GM21447 (cell line): ENCODE data around the gene ORAI3.
A peak's percentile ranks its signal among the peaks of the same experiment; 100 is the strongest.

Source experiments
- ATAC-seq: cut with Tn5 transposase; IDR thresholded peaks from one replicate; pipeline ENCODE4 v1.9.1; 2021; ENCODE audit not compliant: unreplicated experiment

The ORAI3 gene

GRCh38 chr16:30966033-30966619 is 17.3 kb downstream of the ORAI3 start:
- no peak for ATAC-seq

- ATAC-seq: no peak
Measured at GRCh38 chr16:30967795-30968194, 18.9 kb downstream of the ORAI3 start.

DNA sequence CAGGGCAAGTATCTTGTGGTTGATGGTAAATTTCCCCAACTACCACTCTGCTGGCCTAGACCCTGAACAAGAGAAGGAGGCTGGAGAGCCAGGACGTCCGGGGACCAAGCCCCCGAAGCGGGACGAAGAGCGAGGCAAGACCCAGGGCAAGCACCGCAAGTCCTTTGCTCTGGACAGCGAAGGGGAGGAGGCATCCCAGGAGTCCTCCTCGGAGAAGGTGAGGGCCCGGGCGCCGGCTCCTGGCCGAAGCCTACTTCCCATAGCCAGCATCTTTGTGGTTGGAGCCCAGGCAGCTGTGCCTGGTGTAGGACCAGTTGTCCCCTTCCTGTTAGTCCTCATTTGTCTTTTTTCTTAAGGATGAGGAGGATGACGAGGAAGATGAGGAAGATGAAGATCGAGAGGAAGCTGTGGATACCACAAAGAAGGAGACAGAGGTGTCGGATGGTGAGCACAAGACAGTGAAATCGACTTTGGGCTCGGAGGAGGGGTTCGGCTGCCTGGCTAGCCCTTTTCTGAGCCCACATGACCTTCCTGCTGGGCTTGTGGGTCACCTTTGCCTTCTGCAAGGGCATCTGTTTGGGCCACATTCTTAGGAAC is 20.5 kb downstream of the ORAI3 start:
- ATAC-seq: no peak

- no peak for ATAC-seq
Measured at GRCh38 chr16:30971298-30971697, 22.4 kb downstream of the ORAI3 start.

DNA sequence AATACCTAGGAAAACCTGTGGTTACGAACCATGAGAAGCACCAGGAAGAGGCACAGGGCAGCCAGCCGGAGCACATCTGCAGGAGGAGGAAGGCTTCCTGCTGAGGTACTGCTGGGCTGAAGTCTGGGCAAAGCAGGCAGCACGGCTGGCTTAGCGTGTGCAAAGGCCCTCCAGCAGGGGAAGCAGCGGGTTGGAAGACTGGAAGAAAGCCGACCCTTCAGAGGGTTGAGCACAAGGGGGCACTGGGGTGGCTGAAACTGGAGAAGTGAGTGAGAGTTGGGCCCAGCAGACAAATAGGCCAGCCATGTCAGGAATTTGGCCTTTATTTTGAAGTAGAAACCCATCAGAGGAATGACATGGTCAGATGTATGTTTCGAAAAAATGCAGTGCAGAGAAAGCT is 24.0 kb downstream of the ORAI3 start:
- ATAC-seq: no peak

- ATAC-seq: no peak
Measured at GRCh38 chr16:30974348-30974747, 25.5 kb downstream of the ORAI3 start.

GRCh38 chr16:30976486-30976885 is 27.6 kb downstream of the ORAI3 start:
- ATAC-seq: no peak

DNA sequence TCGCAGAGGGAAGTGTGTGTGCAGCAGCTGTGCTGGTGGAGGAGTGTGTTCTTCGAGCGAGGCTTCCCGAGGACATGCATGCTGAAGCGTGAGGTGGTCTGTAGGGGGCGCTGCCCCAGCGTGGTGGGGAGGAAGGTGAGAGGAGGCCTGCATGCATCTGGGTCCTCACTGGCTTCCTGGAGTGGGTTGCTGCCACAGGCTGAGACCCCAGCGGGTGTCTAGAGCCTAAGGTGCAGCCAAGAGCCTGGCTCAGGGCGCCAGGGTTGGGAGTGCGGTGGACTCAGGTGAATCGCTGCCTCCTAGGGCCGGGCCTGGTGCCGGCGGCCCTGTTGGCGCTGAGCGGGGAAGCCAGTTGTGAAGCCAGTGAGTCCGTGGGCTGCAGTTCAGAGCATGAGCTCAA is 28.6 kb downstream of the ORAI3 start:
- ATAC-seq: no peak

- no peak for ATAC-seq
Measured at GRCh38 chr16:30979170-30980022, 30.5 kb downstream of the ORAI3 start.

DNA sequence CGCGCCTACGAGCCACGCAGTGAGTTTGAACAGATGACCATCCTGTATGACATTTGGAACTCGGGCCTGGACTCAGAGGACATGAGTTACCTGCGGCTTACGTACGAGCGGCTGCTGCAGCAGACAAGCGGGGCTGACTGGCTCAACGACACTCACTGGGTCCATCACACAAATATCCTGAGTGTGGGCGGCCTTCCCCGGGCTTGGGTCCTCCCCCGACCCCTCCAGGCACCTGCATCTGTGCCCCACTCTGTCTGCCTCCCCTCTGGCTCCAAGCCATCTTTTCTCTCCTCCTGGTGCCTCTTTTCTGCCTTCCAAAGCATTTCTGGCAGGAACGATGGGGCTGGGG is 31.1 kb downstream of the ORAI3 start:
- no peak for ATAC-seq

DNA sequence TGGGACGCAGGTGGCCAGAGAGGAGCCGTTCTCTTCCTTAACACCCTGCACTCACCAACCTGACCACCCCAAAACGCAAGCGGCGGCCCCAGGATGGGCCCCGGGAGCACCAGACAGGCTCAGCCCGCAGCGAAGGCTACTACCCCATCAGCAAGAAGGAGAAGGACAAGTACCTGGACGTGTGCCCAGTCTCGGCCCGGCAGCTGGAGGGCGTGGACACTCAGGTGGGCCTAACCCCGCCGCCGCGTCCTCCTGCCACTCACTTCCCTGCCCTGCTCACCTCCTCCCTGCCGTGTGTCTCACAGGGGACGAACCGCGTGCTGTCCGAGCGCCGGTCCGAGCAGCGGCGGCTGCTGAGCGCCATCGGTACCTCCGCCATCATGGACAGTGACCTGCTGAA is 31.6 kb downstream of the ORAI3 start:
- ATAC-seq: no peak

- ATAC-seq: no peak
Measured at GRCh38 chr16:30980959-30981358, 32.1 kb downstream of the ORAI3 start.

DNA sequence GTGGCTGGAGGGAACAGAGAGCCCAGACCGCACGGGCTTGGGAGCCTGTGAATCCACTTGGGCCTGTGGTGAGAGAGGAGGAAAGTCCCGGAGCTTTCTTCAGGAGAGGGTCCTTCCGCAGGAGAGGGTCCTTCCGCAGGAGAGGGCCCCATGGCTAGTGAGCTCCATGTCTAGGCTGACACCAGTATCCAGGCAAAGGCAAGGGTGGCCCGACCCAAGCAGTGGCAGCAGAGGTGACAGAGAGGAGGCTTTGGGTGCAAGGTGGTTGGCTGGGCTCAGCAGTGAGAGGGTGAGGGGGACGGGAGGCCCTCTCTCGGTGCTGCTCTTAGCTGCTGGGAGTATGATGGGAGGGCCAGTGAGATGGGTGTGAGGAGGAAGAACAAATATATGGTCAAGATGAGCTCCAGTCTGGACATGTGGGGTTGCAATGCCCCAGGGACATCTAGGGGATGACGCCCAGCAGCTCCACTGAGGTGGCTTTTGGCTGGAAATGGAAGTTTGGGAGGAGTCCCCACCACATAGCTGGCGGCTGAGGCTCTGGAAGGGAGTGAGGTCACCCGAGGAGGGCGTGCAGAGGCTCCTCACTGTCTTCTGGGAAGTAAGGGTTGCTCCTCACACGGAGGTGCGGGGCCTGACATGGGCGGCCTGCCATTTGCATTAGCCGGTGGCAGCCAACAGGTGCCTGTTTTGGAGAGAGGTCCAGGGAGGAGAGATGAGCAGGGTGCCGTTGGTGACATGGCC is 33.9 kb downstream of the ORAI3 start:
- no peak for ATAC-seq

DNA sequence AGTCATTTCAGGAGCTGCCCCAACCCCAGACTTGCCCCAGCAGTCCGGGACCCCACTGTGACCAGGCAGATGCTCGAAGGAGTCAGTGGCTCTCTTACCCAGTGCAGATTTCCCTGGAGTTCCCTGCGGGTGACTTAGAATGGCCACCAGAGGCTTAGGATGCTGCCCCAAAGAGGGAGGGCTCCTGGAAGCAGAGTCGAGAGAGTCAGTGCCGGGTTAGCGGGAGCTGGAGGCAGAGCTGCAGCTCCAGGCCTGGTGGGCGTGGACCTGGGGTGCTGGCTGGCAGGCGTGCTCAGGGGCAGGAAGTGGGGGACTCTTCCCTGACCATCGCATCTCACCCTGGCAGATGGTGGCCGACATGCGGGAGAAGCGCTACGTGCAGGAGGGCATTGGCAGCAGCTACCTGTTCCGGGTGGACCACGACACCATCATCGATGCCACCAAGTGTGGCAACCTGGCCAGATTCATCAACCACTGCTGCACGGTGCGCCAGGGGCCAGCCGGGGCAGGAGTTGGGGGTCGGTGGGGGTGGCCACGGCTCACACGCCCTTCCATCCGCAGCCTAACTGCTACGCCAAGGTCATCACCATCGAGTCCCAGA is 34.5 kb downstream of the ORAI3 start:
- ATAC-seq: no peak

GRCh38 chr16:30983898-30984610 is 35.2 kb downstream of the ORAI3 start:
- no peak for ATAC-seq

DNA sequence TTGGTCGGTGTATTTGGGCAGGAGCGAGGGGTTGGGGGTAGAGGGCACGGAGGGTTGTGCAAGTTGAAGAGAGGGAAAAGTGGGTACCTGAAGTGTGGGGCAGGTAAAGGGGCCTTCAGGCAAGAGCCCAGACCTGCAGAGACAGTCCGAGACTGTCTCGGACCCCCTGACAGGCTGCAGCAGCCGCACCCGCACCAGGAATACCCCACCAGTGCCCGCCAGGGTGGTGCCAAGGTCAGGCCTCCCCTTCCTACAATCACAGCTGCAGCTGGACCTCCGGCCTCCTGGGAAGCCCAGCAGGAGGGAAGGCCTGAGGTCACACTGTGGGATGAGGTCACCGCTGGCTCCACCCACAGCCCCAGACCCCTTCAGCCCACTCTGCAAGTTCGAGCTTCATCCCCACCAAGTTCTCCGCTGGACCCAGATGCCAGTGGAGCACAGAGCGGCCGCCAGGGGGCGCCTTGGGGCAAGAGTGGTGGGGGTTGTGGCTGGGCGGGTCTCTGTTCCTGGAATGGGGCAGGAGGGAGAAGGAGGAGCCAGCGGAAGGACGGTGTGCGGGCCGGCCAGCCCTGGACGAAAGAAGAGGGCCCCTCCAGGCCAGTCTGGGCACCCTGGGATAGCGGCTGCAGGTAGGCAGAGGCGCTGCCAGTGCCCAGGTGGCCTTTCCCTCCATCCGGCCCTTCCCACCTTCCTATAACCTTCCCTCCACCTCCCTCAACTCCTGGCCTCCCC is 36.0 kb downstream of the ORAI3 start, which contains the start of gene HSD3B7:
Gene HSD3B7 (plus strand): TSS at position 539 of the 732 bp plus-strand sequence. CDS start 452 bp downstream, outside the sequence.
- peak; percentile 51 for ATAC-seq

DNA sequence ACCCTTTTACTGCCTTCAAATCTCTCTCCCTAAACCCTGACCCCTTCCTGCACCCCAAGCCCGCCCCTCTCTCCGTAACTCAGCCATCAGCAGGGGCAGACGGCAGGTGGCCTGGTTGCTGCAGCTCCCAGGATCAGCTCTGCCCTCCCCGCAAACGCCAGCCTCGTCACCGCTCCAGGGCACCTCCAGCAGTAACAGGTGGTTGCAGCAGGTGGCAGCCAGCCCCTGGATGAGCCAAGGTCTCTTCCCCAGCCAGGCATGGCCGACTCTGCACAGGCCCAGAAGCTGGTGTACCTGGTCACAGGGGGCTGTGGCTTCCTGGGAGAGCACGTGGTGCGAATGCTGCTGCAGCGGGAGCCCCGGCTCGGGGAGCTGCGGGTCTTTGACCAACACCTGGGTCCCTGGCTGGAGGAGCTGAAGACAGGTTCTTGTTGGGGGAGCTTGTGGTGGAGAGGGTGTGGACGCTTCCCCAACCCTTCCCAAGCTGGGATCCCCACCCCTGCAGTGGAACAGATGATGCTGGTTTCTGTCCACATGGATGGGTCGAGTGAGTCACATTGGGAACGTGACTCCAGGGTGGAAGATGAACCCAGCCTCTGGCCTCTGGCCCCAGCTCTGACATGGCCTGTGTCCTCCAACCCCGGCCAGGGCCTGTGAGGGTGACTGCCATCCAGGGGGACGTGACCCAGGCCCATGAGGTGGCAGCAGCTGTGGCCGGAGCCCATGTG is 36.7 kb downstream of the ORAI3 start:
- no peak for ATAC-seq

DNA sequence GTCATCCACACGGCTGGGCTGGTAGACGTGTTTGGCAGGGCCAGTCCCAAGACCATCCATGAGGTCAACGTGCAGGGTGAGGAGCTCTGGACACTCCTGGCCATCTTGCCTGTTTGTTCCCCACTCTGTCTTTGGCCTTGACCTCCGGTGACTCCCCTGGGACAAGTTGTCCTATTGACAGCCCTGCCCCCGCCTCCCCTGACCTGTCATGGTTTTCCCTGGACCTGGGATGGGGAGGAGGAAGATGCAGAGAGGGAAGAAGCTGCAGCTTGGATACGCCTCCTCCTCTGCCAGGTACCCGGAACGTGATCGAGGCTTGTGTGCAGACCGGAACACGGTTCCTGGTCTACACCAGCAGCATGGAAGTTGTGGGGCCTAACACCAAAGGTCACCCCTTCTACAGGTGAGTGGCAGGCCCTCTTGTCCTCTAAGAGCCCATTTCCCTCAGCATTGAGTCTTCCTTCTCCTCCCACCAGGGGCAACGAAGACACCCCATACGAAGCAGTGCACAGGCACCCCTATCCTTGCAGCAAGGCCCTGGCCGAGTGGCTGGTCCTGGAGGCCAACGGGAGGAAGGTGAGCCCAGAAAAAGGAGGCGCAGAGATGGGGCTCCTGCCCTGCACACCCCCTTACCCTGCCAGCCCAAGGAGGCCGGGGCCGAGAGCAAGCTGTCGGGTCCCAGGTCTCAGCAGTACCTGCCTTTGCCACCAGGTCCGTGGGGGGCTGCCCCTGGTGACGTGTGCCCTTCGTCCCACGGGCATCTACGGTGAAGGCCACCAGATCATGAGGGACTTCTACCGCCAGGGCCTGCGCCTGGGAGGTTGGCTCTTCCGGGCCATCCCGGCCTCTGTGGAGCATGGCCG is 37.5 kb downstream of the ORAI3 start:
- no peak for ATAC-seq
